ENCODE data around the gene SMR3A. TPM values are rescaled to one million over a fixed set of nuclear protein-coding genes. Genes with fewer than 3 reads are reported as not detected.
A peak's percentile ranks its signal among the peaks of the same experiment; 100 is the strongest.

Gene SMR3A
- total and polyA plus RNA-seq, 9 of the 15 experiments (the other 6 are each of a cell fraction or from before 2014, with no cell fraction given), result not detected

- Histone ChIP-seq H4K20me1 (replicated peaks; ENCODE audit: control insufficient read depth, insufficient read depth, low read length) (no peaks in the 10 kb centered on the region), H3K79me2 (ENCODE audit: control insufficient read depth, insufficient read depth, low read length) (no peaks in the 10 kb centered on the region), H3K27ac (ENCODE audit: extremely low read depth, low read depth, low read length) (no peak overlapping the region), H3K9ac (ENCODE audit: insufficient read depth in 1 of 2, low read depth in 2 of 2, low read length in 2 of 2) (no peak overlapping the region), H3K9me1 (ENCODE audit: control insufficient read depth, insufficient read depth, low read length) (no peaks in the 10 kb centered on the region), H3K36me3 (ENCODE audit: control insufficient read depth, insufficient read depth, low read length) (no peaks in the 10 kb centered on the region), H3K9me3 (replicated peaks; ENCODE audit: control insufficient read depth, insufficient read depth, low read depth, low read length) (no peaks in the 10 kb centered on the region), H3K27me3 (ENCODE audit: control insufficient read depth in 2 of 2, insufficient read depth in 2 of 2, low read length in 2 of 2) (no peaks in the 10 kb centered on the region), H3K4me1 (replicated peaks in 1 of 2; ENCODE audit: control insufficient read depth in 2 of 2, insufficient read depth in 2 of 2, low read length in 2 of 2) (no peaks in the 10 kb centered on the region), H2AFZ (ENCODE audit: low read depth, low read length) (no peak overlapping the region), H3K4me3 (no peak overlapping the region), H3K4me2 (ENCODE audit: insufficient read depth, low read length) (no peak overlapping the region)
- BruUV-seq (replicated peaks), result no TSS peak
- no peak for TF ChIP-seq ZBTB26 (CRISPR knock-in tag; IDR thresholded peaks at IDR 0.05)
- no peak for TF ChIP-seq ZNF263 (CRISPR knock-in tag; IDR thresholded peaks at IDR 0.05; ENCODE audit: borderline replicate concordance)
- TF ChIP-seq CEBPB (tag; IDR thresholded peaks at IDR 0.05), result peak; percentile 29; the same call in 1 of the 2 replicates
- ATAC-seq (no peak), DNase-seq (ENCODE audit: extremely low read depth in 1 of 4, low spot score in 3 of 4) (no peak), FAIRE-seq (no peak)
- in situ Hi-C loops (cut with MboI) (no loop called here), intact Hi-C loops (cut with micrococcal nuclease) (no loop called here)
- ChIA-PET POLR2A (no interaction called here), CTCF (ENCODE audit: low intra/inter-chr PET ratio) (no interaction called here)
- WGBS (ENCODE audit: insufficient coverage, low coverage, missing lambda C conversion rate), result 0% methylated on average over 5 of the region's 5 CpGs
These were observed 24.5 kb upstream of the SMR3A start for GRCh38 chr4:70336043-70336442.

- no peak for ATAC-seq
These were observed 22.6 kb upstream of the SMR3A start for GRCh38 chr4:70337886-70338420.

More at GRCh38 chr4:70337886-70338420, 22.6 kb upstream of the SMR3A start:
- Histone ChIP-seq H3K9me1 (ENCODE audit: control insufficient read depth, insufficient read depth, low read length) (no peaks in the 10 kb centered on the region), H2AFZ (ENCODE audit: low read depth, low read length) (no peak overlapping the region), H3K4me2 (ENCODE audit: insufficient read depth, low read length) (no peak overlapping the region), H3K4me1 (replicated peaks in 1 of 2; ENCODE audit: control insufficient read depth in 2 of 2, insufficient read depth in 2 of 2, low read length in 2 of 2) (no peaks in the 10 kb centered on the region), H3K79me2 (ENCODE audit: control insufficient read depth, insufficient read depth, low read length) (no peaks in the 10 kb centered on the region), H3K9me3 (replicated peaks; ENCODE audit: control insufficient read depth, insufficient read depth, low read depth, low read length) (no peaks in the 10 kb centered on the region; the same call in 1 of the 2 replicates), H3K4me3 (no peak overlapping the region), H3K27ac (ENCODE audit: extremely low read depth, low read depth, low read length) (no peak overlapping the region), H3K36me3 (ENCODE audit: control insufficient read depth, insufficient read depth, low read length) (no peaks in the 10 kb centered on the region), H3K9ac (ENCODE audit: insufficient read depth in 1 of 2, low read depth in 2 of 2, low read length in 2 of 2) (no peak overlapping the region), H3K27me3 (ENCODE audit: control insufficient read depth in 2 of 2, insufficient read depth in 2 of 2, low read length in 2 of 2) (no peaks in the 10 kb centered on the region), H4K20me1 (replicated peaks; ENCODE audit: control insufficient read depth, insufficient read depth, low read length) (no peaks in the 10 kb centered on the region)
- TF ChIP-seq CHD1 (IDR thresholded peaks at IDR 0.05; ENCODE audit: low read length) (no peak), MYC (IDR thresholded peaks at IDR 0.05; ENCODE audit: low read depth, low read length) (no peak), MYC (CRISPR knock-in tag; IDR thresholded peaks at IDR 0.05; ENCODE audit: borderline replicate concordance, low read depth) (no peak), BMI1 (IDR thresholded peaks at IDR 0.05; ENCODE audit: low read length) (no peak), CBX3 (IDR thresholded peaks at IDR 0.05; ENCODE audit: borderline replicate concordance in 1 of 2, low read length in 2 of 2) (no peak), BDP1 (IDR thresholded peaks at IDR 0.05; ENCODE audit: insufficient read depth, insufficient read length) (no peak), GABPB2 (CRISPR knock-in tag; conservative IDR thresholded peaks at IDR 0.05) (no peak), ZNF764 (CRISPR knock-in tag; IDR thresholded peaks at IDR 0.05; ENCODE audit: low read depth) (no peak), MCM3 (IDR thresholded peaks at IDR 0.05) (no peak), HDGF (IDR thresholded peaks at IDR 0.05) (no peak), E4F1 (CRISPR knock-in tag; IDR thresholded peaks at IDR 0.05; ENCODE audit: borderline replicate concordance) (no peak)
- intact Hi-C loops (cut with micrococcal nuclease), result no loop called here
- WGBS (ENCODE audit: insufficient coverage, low coverage, missing lambda C conversion rate), result 0% methylated on average over 1 of the region's 1 CpG
- in situ Hi-C loops (cut with MboI), result no loop called here
- ChIA-PET CTCF (ENCODE audit: low intra/inter-chr PET ratio) (no interaction called here), POLR2A (no interaction called here)
- FAIRE-seq, result no peak
- no peak for DNase-seq (ENCODE audit: extremely low read depth in 1 of 4, low spot score in 3 of 4)
- no TSS peak for BruUV-seq (replicated peaks)

All from K562 (cell line).